WTC11 (cell line): ENCODE results near the gene ZFR2. TPM values are rescaled to one million over a fixed set of nuclear protein-coding genes. Genes with fewer than 3 reads are reported as not detected.

ENCODE experiments used
- ATAC-seq: fragments of 200-7000 bp; cut with Tn5 transposase; 2 replicates; pipeline ENCODE4 v1.10.0; 2021; ENCODE audit warnings: mild to moderate bottlenecking, moderate library complexity
- CTCF ChIA-PET: fragments of 300-600 bp; sonication (Branson Sonifier 250); formaldehyde crosslinking; loops from one replicate; lab custom pipeline; 2021; ENCODE audit warnings: antibody characterized with exemption; lab: Charles Lee
- POLR2A ChIA-PET: fragments of 350-600 bp; sonication (Branson Sonifier 250); formaldehyde crosslinking; loops from one replicate; lab custom pipeline; 2021; ENCODE audit warnings: antibody characterized with exemption; lab: Charles Lee
- DNase-seq: peaks from one replicate; pipeline ENCODE4 v3.0.0; 2021; ENCODE audit warnings: low spot score
- H3K27ac Mint-ChIP-seq: 2 replicates; pipeline ENCODE4 v1.8.0; 2021; ENCODE audit warnings: mixed read lengths
- H3K27me3 Mint-ChIP-seq: 2 replicates; pipeline ENCODE4 v1.8.0; 2021; ENCODE audit warnings: low read depth, mild to moderate bottlenecking, moderate library complexity, mixed read lengths
- H3K36me3 Mint-ChIP-seq: 2 replicates; pipeline ENCODE4 v1.8.0; 2021; ENCODE audit warnings: mixed read lengths
- H3K4me1 Mint-ChIP-seq: 2 replicates; pipeline ENCODE4 v1.8.0; 2022; ENCODE audit warnings: mixed read lengths
- H3K4me3 Mint-ChIP-seq: 2 replicates; pipeline ENCODE4 v1.8.0; 2021; ENCODE audit warnings: mild to moderate bottlenecking, moderate library complexity, mixed read lengths
- H3K9me3 Mint-ChIP-seq: 2 replicates; pipeline ENCODE4 v1.8.0; 2021; ENCODE audit warnings: mixed read lengths
- CREB1 ChIP-seq: sonication (generic); formaldehyde crosslinking; IDR thresholded peaks from 2 replicates; pipeline ENCODE4 v1.8.0; 2023; ENCODE audit warnings: mild to moderate bottlenecking, missing genetic modification reagents
- EMX1 ChIP-seq: fragments of 250-450 bp; sonication (Bioruptor Pico); IDR thresholded peaks from 2 replicates; pipeline ENCODE4 v1.8.0; 2021; ENCODE audit warnings: mild to moderate bottlenecking
- ESRRA ChIP-seq: sonication (generic); formaldehyde crosslinking; IDR thresholded peaks from 2 replicates; pipeline ENCODE4 v1.8.1; 2022; ENCODE audit warnings: mild to moderate bottlenecking, missing genetic modification reagents, borderline replicate concordance
- FOXK1 ChIP-seq: sonication (generic); formaldehyde crosslinking; IDR thresholded peaks from 2 replicates; pipeline ENCODE4 v1.8.0; 2022; ENCODE audit warnings: mild to moderate bottlenecking, moderate library complexity, missing genetic modification reagents
- GRHL2 ChIP-seq: fragments of 250-450 bp; sonication (Bioruptor Pico); IDR thresholded peaks from 2 replicates; pipeline ENCODE4 v1.8.0; 2022; ENCODE audit warnings: mild to moderate bottlenecking, moderate library complexity; ENCODE audit not compliant: insufficient replicate concordance, severe bottlenecking
- JAZF1 ChIP-seq: fragments of 250-450 bp; sonication (Bioruptor Pico); IDR thresholded peaks from 2 replicates; pipeline ENCODE4 v1.9.0; 2021; ENCODE audit warnings: moderate library complexity, mild to moderate bottlenecking, inconsistent platforms
- KAT7 ChIP-seq: sonication (generic); formaldehyde crosslinking; IDR thresholded peaks from 2 replicates; pipeline ENCODE4 v1.8.1; 2023; ENCODE audit warnings: missing genetic modification reagents, mild to moderate bottlenecking, borderline replicate concordance
- MXD4 ChIP-seq: fragments of 250-450 bp; sonication (Bioruptor Pico); IDR thresholded peaks from 2 replicates; pipeline ENCODE4 v1.8.0; 2021; ENCODE audit warnings: mild to moderate bottlenecking, moderate library complexity, borderline replicate concordance
- OVOL2 ChIP-seq: fragments of 250-450 bp; sonication (Bioruptor Pico); IDR thresholded peaks from 2 replicates; pipeline ENCODE4 v1.9.0; 2021; ENCODE audit warnings: mild to moderate bottlenecking, borderline replicate concordance
- TP53 ChIP-seq: sonication (generic); formaldehyde crosslinking; IDR thresholded peaks from 2 replicates; pipeline ENCODE4 v1.8.1; 2023; ENCODE audit warnings: mild to moderate bottlenecking, missing genetic modification reagents
- ZNF396 ChIP-seq: fragments of 250-450 bp; sonication (Bioruptor Pico); IDR thresholded peaks from 2 replicates; pipeline ENCODE4 v1.8.0; 2021; ENCODE audit warnings: mild to moderate bottlenecking, moderate library complexity, borderline replicate concordance
- total RNA-seq: library from RNA; stranded (reverse); gene quantifications from 3 replicates; pipeline ENCODE4 v1.2.3, GENCODE V29; 2021
- TF ChIP-seq, protein P1 (sequence below): sonication (generic); formaldehyde crosslinking; IDR thresholded peaks from 2 replicates; pipeline ENCODE4 v1.8.1; 2023; ENCODE audit warnings: mild to moderate bottlenecking, missing genetic modification reagents
- TF ChIP-seq, protein P2 (sequence below): sonication (generic); formaldehyde crosslinking; IDR thresholded peaks from 2 replicates; pipeline ENCODE4 v1.8.1; 2023; ENCODE audit warnings: mild to moderate bottlenecking, missing genetic modification reagents, borderline replicate concordance
- TF ChIP-seq, protein P3 (sequence below): sonication (generic); formaldehyde crosslinking; IDR thresholded peaks from 2 replicates; pipeline ENCODE4 v1.8.0; 2022; ENCODE audit warnings: mild to moderate bottlenecking, missing genetic modification reagents
- TF ChIP-seq, protein P4 (sequence below): sonication (generic); formaldehyde crosslinking; IDR thresholded peaks from 2 replicates; pipeline ENCODE4 v1.8.0; 2022; ENCODE audit warnings: mild to moderate bottlenecking, missing genetic modification reagents
- TF ChIP-seq, protein P5 (sequence below): sonication (generic); formaldehyde crosslinking; conservative IDR thresholded peaks from 2 replicates; pipeline ENCODE4 v1.8.1; 2023; ENCODE audit warnings: mild to moderate bottlenecking, low read depth, missing genetic modification reagents, moderate library complexity
- TF ChIP-seq, protein P6 (sequence below): fragments of 250-450 bp; sonication (Bioruptor Pico); IDR thresholded peaks from 2 replicates; pipeline ENCODE4 v1.9.0; 2021; ENCODE audit warnings: mild to moderate bottlenecking
- TF ChIP-seq, protein P7 (sequence below): sonication (generic); formaldehyde crosslinking; IDR thresholded peaks from 2 replicates; pipeline ENCODE4 v1.8.0; 2022; ENCODE audit warnings: mild to moderate bottlenecking, missing genetic modification reagents

The ZFR2 gene
- total RNA-seq, 1 experiment from 2014 or later: 17.5 TPM

DNA sequence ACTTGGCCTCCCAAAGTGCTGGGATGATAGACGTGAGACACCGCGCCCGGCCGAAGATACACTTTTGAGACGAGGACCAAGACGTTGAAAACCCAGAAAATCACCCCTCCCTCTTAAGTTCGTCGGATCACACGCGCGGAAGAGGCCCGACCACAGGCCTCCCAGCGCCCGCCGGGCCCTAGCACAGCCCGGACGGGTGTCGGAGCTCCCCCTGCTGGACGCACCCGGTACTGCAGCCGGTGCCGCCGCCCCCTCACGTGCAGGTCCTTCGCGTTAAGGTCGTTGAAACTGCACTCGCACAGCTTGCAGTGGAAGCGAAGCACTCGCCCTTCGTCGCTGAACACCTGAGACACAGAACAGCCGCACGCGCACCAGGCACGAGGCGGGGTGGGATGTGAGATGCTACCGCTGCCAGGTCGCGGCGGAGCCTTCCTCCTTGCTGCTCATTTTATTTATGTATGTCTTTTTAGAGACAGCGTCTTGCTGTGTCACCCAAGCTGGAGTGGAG, 46.9 kb downstream of the ZFR2 start:
- H3K4me3 Mint-ChIP-seq: no peak overlapping the region
- no peak overlapping the region for H3K27ac Mint-ChIP-seq
- peaks cover 5% of the 10 kb centered on the region; the same call in 1 of the 2 replicates for H3K27me3 Mint-ChIP-seq
- POLR2A ChIA-PET: interaction anchor here (0.6 to 1.1 kb wide), 4 partner anchors 59 to 185 kb away, joined by 3 to 4 read pairs (median 3); partner anchors contain the start of genes ATCAY and DAPK3
- CTCF ChIA-PET: interaction anchor here (0.6 to 2.6 kb wide), 46 partner anchors 9 to 318 kb away, joined by 3 to 25 read pairs (median 6); partner anchors contain the start of genes APBA3, ATCAY, MRPL54 and NMRK2
- ATAC-seq (peak; percentile 86), DNase-seq (peak; percentile 93)
- no peaks in the 10 kb centered on the region for H3K36me3 Mint-ChIP-seq
- H3K9me3 Mint-ChIP-seq: no peaks in the 10 kb centered on the region
- no peaks in the 10 kb centered on the region for H3K4me1 Mint-ChIP-seq
- TF ChIP-seq, protein P1, sequence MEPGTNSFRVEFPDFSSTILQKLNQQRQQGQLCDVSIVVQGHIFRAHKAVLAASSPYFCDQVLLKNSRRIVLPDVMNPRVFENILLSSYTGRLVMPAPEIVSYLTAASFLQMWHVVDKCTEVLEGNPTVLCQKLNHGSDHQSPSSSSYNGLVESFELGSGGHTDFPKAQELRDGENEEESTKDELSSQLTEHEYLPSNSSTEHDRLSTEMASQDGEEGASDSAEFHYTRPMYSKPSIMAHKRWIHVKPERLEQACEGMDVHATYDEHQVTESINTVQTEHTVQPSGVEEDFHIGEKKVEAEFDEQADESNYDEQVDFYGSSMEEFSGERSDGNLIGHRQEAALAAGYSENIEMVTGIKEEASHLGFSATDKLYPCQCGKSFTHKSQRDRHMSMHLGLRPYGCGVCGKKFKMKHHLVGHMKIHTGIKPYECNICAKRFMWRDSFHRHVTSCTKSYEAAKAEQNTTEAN (CRISPR knock-in tag): no peak
- TF ChIP-seq, protein P2, sequence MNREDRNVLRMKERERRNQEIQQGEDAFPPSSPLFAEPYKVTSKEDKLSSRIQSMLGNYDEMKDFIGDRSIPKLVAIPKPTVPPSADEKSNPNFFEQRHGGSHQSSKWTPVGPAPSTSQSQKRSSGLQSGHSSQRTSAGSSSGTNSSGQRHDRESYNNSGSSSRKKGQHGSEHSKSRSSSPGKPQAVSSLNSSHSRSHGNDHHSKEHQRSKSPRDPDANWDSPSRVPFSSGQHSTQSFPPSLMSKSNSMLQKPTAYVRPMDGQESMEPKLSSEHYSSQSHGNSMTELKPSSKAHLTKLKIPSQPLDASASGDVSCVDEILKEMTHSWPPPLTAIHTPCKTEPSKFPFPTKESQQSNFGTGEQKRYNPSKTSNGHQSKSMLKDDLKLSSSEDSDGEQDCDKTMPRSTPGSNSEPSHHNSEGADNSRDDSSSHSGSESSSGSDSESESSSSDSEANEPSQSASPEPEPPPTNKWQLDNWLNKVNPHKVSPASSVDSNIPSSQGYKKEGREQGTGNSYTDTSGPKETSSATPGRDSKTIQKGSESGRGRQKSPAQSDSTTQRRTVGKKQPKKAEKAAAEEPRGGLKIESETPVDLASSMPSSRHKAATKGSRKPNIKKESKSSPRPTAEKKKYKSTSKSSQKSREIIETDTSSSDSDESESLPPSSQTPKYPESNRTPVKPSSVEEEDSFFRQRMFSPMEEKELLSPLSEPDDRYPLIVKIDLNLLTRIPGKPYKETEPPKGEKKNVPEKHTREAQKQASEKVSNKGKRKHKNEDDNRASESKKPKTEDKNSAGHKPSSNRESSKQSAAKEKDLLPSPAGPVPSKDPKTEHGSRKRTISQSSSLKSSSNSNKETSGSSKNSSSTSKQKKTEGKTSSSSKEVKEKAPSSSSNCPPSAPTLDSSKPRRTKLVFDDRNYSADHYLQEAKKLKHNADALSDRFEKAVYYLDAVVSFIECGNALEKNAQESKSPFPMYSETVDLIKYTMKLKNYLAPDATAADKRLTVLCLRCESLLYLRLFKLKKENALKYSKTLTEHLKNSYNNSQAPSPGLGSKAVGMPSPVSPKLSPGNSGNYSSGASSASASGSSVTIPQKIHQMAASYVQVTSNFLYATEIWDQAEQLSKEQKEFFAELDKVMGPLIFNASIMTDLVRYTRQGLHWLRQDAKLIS: no peak
- peak; percentile 43; the same call in 1 of the 2 replicates for TF ChIP-seq CREB1
- TF ChIP-seq, protein P3, sequence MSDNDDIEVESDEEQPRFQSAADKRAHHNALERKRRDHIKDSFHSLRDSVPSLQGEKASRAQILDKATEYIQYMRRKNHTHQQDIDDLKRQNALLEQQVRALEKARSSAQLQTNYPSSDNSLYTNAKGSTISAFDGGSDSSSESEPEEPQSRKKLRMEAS: peak; percentile 96
- TF ChIP-seq, protein P4, sequence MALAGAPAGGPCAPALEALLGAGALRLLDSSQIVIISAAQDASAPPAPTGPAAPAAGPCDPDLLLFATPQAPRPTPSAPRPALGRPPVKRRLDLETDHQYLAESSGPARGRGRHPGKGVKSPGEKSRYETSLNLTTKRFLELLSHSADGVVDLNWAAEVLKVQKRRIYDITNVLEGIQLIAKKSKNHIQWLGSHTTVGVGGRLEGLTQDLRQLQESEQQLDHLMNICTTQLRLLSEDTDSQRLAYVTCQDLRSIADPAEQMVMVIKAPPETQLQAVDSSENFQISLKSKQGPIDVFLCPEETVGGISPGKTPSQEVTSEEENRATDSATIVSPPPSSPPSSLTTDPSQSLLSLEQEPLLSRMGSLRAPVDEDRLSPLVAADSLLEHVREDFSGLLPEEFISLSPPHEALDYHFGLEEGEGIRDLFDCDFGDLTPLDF (CRISPR knock-in tag): no peak
- no peak for TF ChIP-seq JAZF1
- TF ChIP-seq, protein P5, sequence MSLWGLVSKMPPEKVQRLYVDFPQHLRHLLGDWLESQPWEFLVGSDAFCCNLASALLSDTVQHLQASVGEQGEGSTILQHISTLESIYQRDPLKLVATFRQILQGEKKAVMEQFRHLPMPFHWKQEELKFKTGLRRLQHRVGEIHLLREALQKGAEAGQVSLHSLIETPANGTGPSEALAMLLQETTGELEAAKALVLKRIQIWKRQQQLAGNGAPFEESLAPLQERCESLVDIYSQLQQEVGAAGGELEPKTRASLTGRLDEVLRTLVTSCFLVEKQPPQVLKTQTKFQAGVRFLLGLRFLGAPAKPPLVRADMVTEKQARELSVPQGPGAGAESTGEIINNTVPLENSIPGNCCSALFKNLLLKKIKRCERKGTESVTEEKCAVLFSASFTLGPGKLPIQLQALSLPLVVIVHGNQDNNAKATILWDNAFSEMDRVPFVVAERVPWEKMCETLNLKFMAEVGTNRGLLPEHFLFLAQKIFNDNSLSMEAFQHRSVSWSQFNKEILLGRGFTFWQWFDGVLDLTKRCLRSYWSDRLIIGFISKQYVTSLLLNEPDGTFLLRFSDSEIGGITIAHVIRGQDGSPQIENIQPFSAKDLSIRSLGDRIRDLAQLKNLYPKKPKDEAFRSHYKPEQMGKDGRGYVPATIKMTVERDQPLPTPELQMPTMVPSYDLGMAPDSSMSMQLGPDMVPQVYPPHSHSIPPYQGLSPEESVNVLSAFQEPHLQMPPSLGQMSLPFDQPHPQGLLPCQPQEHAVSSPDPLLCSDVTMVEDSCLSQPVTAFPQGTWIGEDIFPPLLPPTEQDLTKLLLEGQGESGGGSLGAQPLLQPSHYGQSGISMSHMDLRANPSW (CRISPR knock-in tag): no peak
- TF ChIP-seq FOXK1 (CRISPR knock-in tag): no peak
- TF ChIP-seq TP53 (CRISPR knock-in tag): no peak
- no peak for TF ChIP-seq MXD4 (CRISPR knock-in tag)
- no peak for TF ChIP-seq ZNF396 (CRISPR knock-in tag)
- no peak for TF ChIP-seq GRHL2 (CRISPR knock-in tag)
- no peak for TF ChIP-seq KAT7 (CRISPR knock-in tag)
- TF ChIP-seq OVOL2 (CRISPR knock-in tag): no peak
- TF ChIP-seq ESRRA: 0 out of 2 replicates have a peak, but pooled peaks have one; percentile 38
- no peak for TF ChIP-seq EMX1 (CRISPR knock-in tag)
- TF ChIP-seq, protein P6, sequence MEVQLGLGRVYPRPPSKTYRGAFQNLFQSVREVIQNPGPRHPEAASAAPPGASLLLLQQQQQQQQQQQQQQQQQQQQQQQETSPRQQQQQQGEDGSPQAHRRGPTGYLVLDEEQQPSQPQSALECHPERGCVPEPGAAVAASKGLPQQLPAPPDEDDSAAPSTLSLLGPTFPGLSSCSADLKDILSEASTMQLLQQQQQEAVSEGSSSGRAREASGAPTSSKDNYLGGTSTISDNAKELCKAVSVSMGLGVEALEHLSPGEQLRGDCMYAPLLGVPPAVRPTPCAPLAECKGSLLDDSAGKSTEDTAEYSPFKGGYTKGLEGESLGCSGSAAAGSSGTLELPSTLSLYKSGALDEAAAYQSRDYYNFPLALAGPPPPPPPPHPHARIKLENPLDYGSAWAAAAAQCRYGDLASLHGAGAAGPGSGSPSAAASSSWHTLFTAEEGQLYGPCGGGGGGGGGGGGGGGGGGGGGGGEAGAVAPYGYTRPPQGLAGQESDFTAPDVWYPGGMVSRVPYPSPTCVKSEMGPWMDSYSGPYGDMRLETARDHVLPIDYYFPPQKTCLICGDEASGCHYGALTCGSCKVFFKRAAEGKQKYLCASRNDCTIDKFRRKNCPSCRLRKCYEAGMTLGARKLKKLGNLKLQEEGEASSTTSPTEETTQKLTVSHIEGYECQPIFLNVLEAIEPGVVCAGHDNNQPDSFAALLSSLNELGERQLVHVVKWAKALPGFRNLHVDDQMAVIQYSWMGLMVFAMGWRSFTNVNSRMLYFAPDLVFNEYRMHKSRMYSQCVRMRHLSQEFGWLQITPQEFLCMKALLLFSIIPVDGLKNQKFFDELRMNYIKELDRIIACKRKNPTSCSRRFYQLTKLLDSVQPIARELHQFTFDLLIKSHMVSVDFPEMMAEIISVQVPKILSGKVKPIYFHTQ: no peak
- TF ChIP-seq, protein P7, sequence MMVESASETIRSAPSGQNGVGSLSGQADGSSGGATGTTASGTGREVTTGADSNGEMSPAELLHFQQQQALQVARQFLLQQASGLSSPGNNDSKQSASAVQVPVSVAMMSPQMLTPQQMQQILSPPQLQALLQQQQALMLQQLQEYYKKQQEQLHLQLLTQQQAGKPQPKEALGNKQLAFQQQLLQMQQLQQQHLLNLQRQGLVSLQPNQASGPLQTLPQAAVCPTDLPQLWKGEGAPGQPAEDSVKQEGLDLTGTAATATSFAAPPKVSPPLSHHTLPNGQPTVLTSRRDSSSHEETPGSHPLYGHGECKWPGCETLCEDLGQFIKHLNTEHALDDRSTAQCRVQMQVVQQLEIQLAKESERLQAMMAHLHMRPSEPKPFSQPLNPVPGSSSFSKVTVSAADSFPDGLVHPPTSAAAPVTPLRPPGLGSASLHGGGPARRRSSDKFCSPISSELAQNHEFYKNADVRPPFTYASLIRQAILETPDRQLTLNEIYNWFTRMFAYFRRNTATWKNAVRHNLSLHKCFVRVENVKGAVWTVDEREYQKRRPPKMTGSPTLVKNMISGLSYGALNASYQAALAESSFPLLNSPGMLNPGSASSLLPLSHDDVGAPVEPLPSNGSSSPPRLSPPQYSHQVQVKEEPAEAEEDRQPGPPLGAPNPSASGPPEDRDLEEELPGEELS (CRISPR knock-in tag): peak; percentile 70; the same call in 1 of the 2 replicates
